Upper lobe of right lung (tissue), 1 donor: ENCODE data around the gene DCUN1D1. TPM values are rescaled to one million over a fixed set of nuclear protein-coding genes. Genes with fewer than 3 reads are reported as not detected.

ENCODE experiments used
- ATAC-seq: fragments of 200-7000 bp; cut with Tn5 transposase; one replicate; pipeline ENCODE4 v1.9.1; 2020; ENCODE audit warnings: mild to moderate bottlenecking, moderate library complexity
- DNase-seq: peaks from one replicate; pipeline ENCODE4 v3.0.0-alpha.2; 2020
- H3K27ac ChIP-seq: fragments of 200-600 bp; one replicate; pipeline ENCODE4 v1.8.0; 2022
- H3K27me3 ChIP-seq: fragments of 200-600 bp; one replicate; pipeline ENCODE4 v1.8.0; 2022; ENCODE audit warnings: mild to moderate bottlenecking
- H3K36me3 ChIP-seq: fragments of 200-600 bp; one replicate; pipeline ENCODE4 v1.8.0; 2022
- H3K4me1 ChIP-seq: fragments of 200-600 bp; one replicate; pipeline ENCODE4 v1.8.0; 2022
- H3K4me3 ChIP-seq: fragments of 200-600 bp; one replicate; pipeline ENCODE4 v1.8.0; 2022; ENCODE audit warnings: mild to moderate bottlenecking
- H3K9me3 ChIP-seq: fragments of 200-600 bp; one replicate; pipeline ENCODE4 v1.8.0; 2022
- CTCF ChIP-seq: fragments of 200-600 bp; IDR thresholded peaks from one replicate; pipeline ENCODE4 v1.8.0; 2022; ENCODE audit warnings: antibody characterized with exemption
- intact Hi-C: fragments of 100-400 bp; cut with DNase I; formaldehyde crosslinking; loops from one replicate; pipeline ENCODE4 v1.11.0; 2022
- total RNA-seq: library from RNA; stranded (reverse); fragmentation: NEBNext Ultra II Directional; extraction: Animal tissue kit (Norgen Biotek cat#: 25700); gene quantifications from one replicate; pipeline ENCODE4 v1.2.1, GENCODE V29; 2021
- donor health status: DM: no; HTN: yes; CAD: no; lungs with severe emphysema.

DCUN1D1 gene
- total RNA-seq, 1 donor from 2014 or later = 49.9 TPM

- intact Hi-C loops = no loop called here
- DNase-seq (no peak), ATAC-seq (no peak)
- TF ChIP-seq CTCF = no peak
- Histone ChIP-seq H3K27ac (peak overlapping the region; percentile 74), H3K9me3 (no peaks in the 10 kb centered on the region), H3K36me3 (no peaks in the 10 kb centered on the region), H3K27me3 (no peaks in the 10 kb centered on the region), H3K4me3 (peak overlapping the region; percentile 74), H3K4me1 (peaks cover 19% of the 10 kb centered on the region)
These were observed 671 bp upstream of the DCUN1D1 start for GRCh38 chr3:182981038-182981380.

DNA sequence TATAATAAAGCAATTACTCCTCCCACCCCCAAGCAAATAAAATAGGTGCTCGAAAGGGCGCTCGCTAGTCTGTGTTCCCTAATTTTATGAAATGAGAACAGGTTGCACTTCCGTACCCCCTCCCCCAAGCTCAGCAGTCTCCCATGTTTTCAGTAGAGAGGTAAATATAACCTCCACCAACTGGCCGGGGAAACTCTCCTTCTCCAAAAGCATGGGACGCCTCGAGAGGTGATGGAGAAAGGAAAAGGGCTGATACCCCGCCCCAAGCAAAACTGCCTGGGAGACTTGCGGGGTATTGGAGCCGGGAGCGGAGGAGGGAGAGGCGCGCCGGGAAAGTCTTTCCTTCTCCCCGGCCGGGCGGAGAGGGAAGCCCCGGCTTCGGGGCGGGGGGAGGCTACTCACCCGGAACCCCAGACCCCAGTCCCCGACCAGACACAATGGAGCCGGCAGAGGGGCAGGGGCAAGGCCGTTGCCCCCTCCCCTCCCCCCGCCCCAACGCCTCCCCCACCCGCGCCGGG is 605 bp downstream of the DCUN1D1 start:
- DNase-seq = no peak
- TF ChIP-seq CTCF = no peak
- Histone ChIP-seq H3K36me3 (no peaks in the 10 kb centered on the region), H3K27me3 (no peaks in the 10 kb centered on the region), H3K9me3 (no peaks in the 10 kb centered on the region), H3K4me3 (peak overlapping the region; percentile 74), H3K27ac (peak overlapping the region; percentile 89), H3K4me1 (peaks cover 19% of the 10 kb centered on the region)
- peak; percentile 52 for ATAC-seq
- intact Hi-C loops = no loop called here

- peak overlapping the region; percentile 74 for H3K4me3 ChIP-seq
- ATAC-seq = no peak
- DNase-seq = no peak
- H3K9me3 ChIP-seq = no peaks in the 10 kb centered on the region
- TF ChIP-seq CTCF = no peak
- H3K27me3 ChIP-seq = no peaks in the 10 kb centered on the region
- H3K27ac ChIP-seq = peak overlapping the region; percentile 89
- intact Hi-C loops = no loop called here
- no peaks in the 10 kb centered on the region for H3K36me3 ChIP-seq
- peaks cover 19% of the 10 kb centered on the region for H3K4me1 ChIP-seq
These were observed 1.1 kb downstream of the DCUN1D1 start for GRCh38 chr3:182979103-182979673.

GRCh38 chr3:182978387-182978786 is 2.0 kb downstream of the DCUN1D1 start:
- H3K36me3 ChIP-seq = no peaks in the 10 kb centered on the region
- H3K4me3 ChIP-seq = no peak overlapping the region
- H3K27me3 ChIP-seq = no peaks in the 10 kb centered on the region
- ATAC-seq (no peak), DNase-seq (no peak)
- H3K4me1 ChIP-seq = peaks cover 19% of the 10 kb centered on the region
- no peaks in the 10 kb centered on the region for H3K9me3 ChIP-seq
- intact Hi-C loops = no loop called here
- H3K27ac ChIP-seq = no peak overlapping the region
- no peak for TF ChIP-seq CTCF

DNA sequence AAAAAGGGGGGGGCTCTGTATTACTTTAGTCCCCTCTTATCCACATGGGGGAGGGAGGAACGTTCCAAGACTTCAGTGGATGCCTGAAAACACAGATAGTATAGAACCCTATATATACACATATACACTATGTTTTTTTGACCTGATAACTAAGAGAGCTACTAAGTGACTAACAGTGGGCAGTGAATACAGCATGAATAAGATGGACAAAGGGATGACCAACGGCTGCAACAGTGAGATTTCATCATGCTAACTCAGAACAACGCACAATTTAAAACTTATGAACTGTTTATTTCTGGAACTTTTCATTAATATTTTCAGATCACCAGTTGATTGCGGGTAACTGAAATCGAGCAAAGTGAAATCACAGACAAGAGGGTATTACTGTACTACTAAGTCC is 7.3 kb downstream of the DCUN1D1 start:
- Histone ChIP-seq H3K4me1 (peaks cover 15% of the 10 kb centered on the region), H3K9me3 (no peaks in the 10 kb centered on the region)
- intact Hi-C loops = no loop called here

More for the DNA sequence above, 7.3 kb downstream of the DCUN1D1 start:
- ATAC-seq (no peak), DNase-seq (no peak)
- Histone ChIP-seq H3K27me3 (no peaks in the 10 kb centered on the region), H3K4me3 (no peak overlapping the region), H3K27ac (no peak overlapping the region), H3K36me3 (no peaks in the 10 kb centered on the region)
- TF ChIP-seq CTCF = no peak
